NCI-H1436 treated with DMSO at 0.1 percent for 48 hours (cell line): ENCODE data around the gene KRTAP4-16.
"Not testable (repeated sequence)": the region's sequence is repeated elsewhere in the genome, so short reads cannot be mapped to it uniquely, and the experiment has no call there.

Source experiments
- DNase-seq: peaks from one replicate; lab custom pipeline; 2025; lab: John Stamatoyannopoulos, UW

Gene KRTAP4-16

GRCh38 chr17:41119696-41120690 is 18.0 kb upstream of the KRTAP4-16 start:
- not testable (repeated sequence) for DNase-seq

GRCh38 chr17:41118721-41119120 is 16.7 kb upstream of the KRTAP4-16 start:
- DNase-seq = no peak

GRCh38 chr17:41117846-41118386 is 15.9 kb upstream of the KRTAP4-16 start, which contains the start of gene KRTAP4-11:
Gene KRTAP4-11 (minus strand): TSS chr17:41118373. CDS start chr17:41118315, 58 bp downstream.
- DNase-seq = not testable (repeated sequence)

- no peak for DNase-seq
These were observed 14.3 kb upstream of the KRTAP4-16 start for GRCh38 chr17:41116297-41116696.

GRCh38 chr17:41111151-41111885 is 9.3 kb upstream of the KRTAP4-16 start:
- DNase-seq = no peak

- not testable (repeated sequence) for DNase-seq
These were observed 6.8 kb upstream of the KRTAP4-16 start for GRCh38 chr17:41108728-41109386.

GRCh38 chr17:41107941-41108450 is 6.0 kb upstream of the KRTAP4-16 start:
- no peak for DNase-seq

GRCh38 chr17:41105347-41105746 is 3.3 kb upstream of the KRTAP4-16 start, which contains the start of gene KRTAP4-9:
Gene KRTAP4-9 (plus strand): TSS chr17:41105389. CDS start chr17:41105389, 0 bp downstream.
- DNase-seq = not testable (repeated sequence)

- DNase-seq = not testable (repeated sequence)
These were observed 2.5 kb upstream of the KRTAP4-16 start for GRCh38 chr17:41104386-41105038.

- no peak for DNase-seq
These were observed 1.9 kb upstream of the KRTAP4-16 start for GRCh38 chr17:41103896-41104295.

- DNase-seq = not testable (repeated sequence)
These were observed 2.1 kb downstream of the KRTAP4-16 start for GRCh38 chr17:41099682-41100480.

GRCh38 chr17:41098481-41098880 is 3.5 kb downstream of the KRTAP4-16 start:
- no peak for DNase-seq

- no peak for DNase-seq
These were observed 4.0 kb downstream of the KRTAP4-16 start, which contains the start of gene KRTAP4-8 for GRCh38 chr17:41098042-41098441. Gene KRTAP4-8 (minus strand): TSS chr17:41098142. CDS start chr17:41098084, 58 bp downstream.

- no peak for DNase-seq
These were observed 6.0 kb downstream of the KRTAP4-16 start for GRCh38 chr17:41096055-41096454.

- not testable (repeated sequence) for DNase-seq
These were observed 13.2 kb downstream of the KRTAP4-16 start for GRCh38 chr17:41088760-41089352.

- DNase-seq = not testable (repeated sequence)
These were observed 17.7 kb downstream of the KRTAP4-16 start, which contains the start of gene KRTAP4-7 for GRCh38 chr17:41084100-41084856. Gene KRTAP4-7 (plus strand): TSS chr17:41084150. CDS start chr17:41084207, 57 bp downstream.

- DNase-seq = not testable (repeated sequence)
These were observed 18.6 kb downstream of the KRTAP4-16 start for GRCh38 chr17:41083427-41083826.

GRCh38 chr17:41082626-41083025 is 19.4 kb downstream of the KRTAP4-16 start:
- DNase-seq = no peak

GRCh38 chr17:41076788-41077187 is 25.2 kb downstream of the KRTAP4-16 start:
- no peak for DNase-seq
